HG03135 (cell line): ENCODE data around the gene PHTF1.

Source experiments
- ATAC-seq: cut with Tn5 transposase; IDR thresholded peaks from one replicate; pipeline ENCODE4 v1.9.1; 2021; ENCODE audit warnings: mild to moderate bottlenecking, moderate library complexity; ENCODE audit not compliant: unreplicated experiment

PHTF1 gene

GRCh38 chr1:113670650-113671049, 88.6 kb downstream of the PHTF1 start:
- no peak for ATAC-seq

DNA sequence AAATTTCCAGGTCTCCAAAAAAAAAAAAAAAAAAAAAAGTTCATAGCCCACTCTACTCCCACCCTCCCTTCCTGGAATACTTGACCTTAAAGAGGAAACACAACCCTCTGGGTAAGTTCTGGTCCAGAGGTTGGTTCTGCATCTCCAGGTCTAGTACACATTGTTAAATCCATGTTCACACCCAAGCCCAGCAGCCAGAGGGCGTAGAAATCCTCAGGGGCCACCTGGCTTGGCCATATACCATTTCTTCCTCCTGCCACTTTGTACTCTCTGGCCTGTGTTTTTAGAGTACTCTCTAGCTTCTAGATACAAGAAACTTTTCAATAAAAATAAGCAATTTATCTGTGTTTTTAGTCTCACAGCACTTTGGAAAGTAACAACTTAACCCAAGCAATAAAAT, 89.3 kb downstream of the PHTF1 start:
- no peak for ATAC-seq

- ATAC-seq, result no peak
Observed at GRCh38 chr1:113666126-113666525, 93.2 kb downstream of the PHTF1 start.

GRCh38 chr1:113665071-113665470, 94.2 kb downstream of the PHTF1 start:
- no peak for ATAC-seq

GRCh38 chr1:113663165-113663951, 95.9 kb downstream of the PHTF1 start:
- ATAC-seq, result no peak

DNA sequence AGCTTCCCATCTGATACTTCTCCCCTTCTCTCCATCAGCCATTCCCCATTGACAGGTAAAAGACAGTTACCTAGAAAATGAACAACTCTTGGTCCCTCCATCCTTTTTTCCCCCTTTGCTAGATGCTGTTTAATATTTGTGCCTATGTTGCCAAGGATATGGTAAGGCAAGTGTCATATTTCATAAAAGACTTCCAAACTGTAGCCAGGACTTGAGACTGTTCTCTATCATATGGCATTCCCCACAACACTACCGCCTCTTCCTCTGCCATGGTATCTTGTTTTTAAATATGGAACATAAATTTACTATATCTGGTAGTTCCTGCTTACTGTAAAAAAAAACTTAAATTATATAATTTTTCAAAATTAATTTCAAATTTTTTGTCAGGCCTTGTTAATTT, 97.2 kb downstream of the PHTF1 start:
- ATAC-seq, result no peak

DNA sequence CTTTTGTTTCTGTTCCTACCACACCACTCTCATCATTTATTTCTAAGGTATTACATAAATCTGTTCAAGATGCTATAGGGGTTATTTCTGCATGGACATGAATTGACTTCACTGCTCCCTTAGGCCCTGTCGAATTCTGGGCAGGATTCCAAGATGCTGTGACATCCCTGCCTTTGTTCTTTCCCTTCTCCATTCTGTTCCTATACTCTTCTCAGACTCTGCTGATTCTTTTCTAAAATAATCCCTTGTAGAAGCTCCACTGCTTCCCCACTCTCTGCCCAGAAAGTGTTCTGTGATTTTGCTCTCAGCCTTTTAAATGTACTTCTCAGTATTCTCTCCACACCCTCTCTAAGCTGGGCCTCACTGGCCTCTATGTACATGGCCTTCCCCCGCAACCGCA, 99.2 kb downstream of the PHTF1 start:
- no peak for ATAC-seq

GRCh38 chr1:113659556-113659955, 99.7 kb downstream of the PHTF1 start:
- no peak for ATAC-seq

GRCh38 chr1:113659035-113659434, 100.3 kb downstream of the PHTF1 start:
- no peak for ATAC-seq

DNA sequence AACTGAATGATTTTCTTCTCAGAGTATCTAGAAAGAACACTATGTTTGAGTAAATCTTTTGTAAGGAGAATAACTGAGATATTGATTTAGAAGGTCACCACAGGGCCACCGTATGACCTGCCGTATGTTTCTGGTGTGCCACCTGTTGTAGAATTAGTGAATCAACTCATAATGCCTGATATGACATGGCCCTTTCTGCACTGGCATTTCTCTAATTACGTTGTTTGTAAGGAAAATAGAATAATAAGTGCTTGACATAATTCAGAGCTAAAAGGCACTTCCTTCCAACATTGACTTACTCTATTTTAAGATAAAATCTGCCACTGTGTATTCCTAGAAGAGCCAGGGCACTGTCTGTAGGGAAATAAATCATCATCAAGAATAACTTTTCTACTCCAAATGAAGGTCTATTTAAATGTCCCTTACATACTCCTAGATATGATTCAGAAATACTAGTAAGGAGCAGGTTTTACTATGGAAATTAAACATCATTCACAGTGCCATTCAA, 101.7 kb downstream of the PHTF1 start:
- ATAC-seq, result no peak

DNA sequence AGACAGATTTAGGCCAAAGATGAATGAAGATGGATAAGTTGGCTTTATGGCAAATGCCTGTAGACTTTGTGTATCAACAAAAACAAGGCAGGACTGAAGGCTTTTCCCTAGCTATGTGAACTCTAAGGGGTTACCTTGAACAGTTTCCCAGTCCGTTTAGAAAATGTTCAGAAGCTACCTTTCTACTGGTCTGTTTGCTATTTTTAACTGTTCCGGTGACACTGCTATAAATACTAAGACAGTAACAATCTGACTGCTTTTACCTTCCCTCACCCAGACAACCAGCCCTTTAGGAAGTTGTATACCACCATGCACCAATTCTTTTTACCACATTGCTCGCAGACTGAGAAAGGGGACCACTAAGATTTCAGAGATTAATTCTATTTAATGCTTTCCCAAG, 102.2 kb downstream of the PHTF1 start:
- ATAC-seq, result no peak

DNA sequence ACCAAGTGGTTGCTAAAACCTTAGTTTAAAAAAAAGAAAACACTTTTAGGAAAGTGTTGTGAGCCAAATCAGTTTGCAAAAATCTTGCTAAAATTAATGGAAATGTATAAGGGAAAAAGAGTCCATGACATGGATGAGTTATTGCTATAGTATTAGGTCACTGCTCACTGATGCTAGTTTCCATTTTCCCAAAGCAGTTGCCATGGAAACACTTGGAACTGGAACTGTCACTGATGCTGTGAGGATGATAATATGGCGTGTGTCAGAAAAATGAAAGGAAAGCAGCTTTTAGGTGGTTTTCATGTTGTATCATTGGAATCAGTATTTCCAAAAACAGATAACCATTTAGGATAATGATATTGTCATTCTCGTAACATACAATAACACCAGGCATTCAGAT, 104.4 kb downstream of the PHTF1 start:
- ATAC-seq, result no peak

- no peak for ATAC-seq
Observed at GRCh38 chr1:113653741-113654140, 105.5 kb downstream of the PHTF1 start.

GRCh38 chr1:113652771-113653170, 106.5 kb downstream of the PHTF1 start:
- ATAC-seq, result no peak

- no peak for ATAC-seq
Observed at GRCh38 chr1:113648478-113648877, 110.8 kb downstream of the PHTF1 start.

GRCh38 chr1:113647164-113647563, 112.1 kb downstream of the PHTF1 start:
- ATAC-seq, result no peak
